Loucy (cell line): ENCODE measurements around the gene PKD1.

Experiments used
- H2AFZ ChIP-seq: fragments of 200-600 bp; sonication (generic); 2 replicates; pipeline ENCODE4 v1.6.0; 2016; ENCODE audit warnings: antibody characterized with exemption, mild to moderate bottlenecking, low read length, moderate library complexity
- H3F3A ChIP-seq: fragments of 200-600 bp; 2 replicates; pipeline ENCODE4 v1.6.0; 2016; ENCODE audit warnings: antibody characterized with exemption, low read depth, mild to moderate bottlenecking
- H3K27me3 ChIP-seq: fragments of 200-600 bp; sonication (generic); 2 replicates; pipeline ENCODE4 v1.6.1; 2014; ENCODE audit warnings: low read length, mild to moderate bottlenecking; ENCODE audit not compliant: insufficient read depth, poor library complexity, severe bottlenecking
- H3K36me3 ChIP-seq: fragments of 200-600 bp; sonication (generic); 2 replicates; pipeline ENCODE4 v1.6.1; 2016; ENCODE audit warnings: low read length; ENCODE audit not compliant: insufficient read depth
- H3K4me1 ChIP-seq: fragments of 200-600 bp; sonication (generic); 2 replicates; pipeline ENCODE4 v1.5.1; 2014; ENCODE audit warnings: low read length, mild to moderate bottlenecking; ENCODE audit not compliant: insufficient read depth, poor library complexity, severe bottlenecking
- H3K4me2 ChIP-seq: fragments of 200-600 bp; sonication (generic); 2 replicates; pipeline ENCODE4 v1.6.0; 2014; ENCODE audit warnings: antibody characterized with exemption, low read length, low read depth, mild to moderate bottlenecking; ENCODE audit not compliant: poor library complexity, severe bottlenecking
- H3K4me3 ChIP-seq: fragments of 200-600 bp; sonication (generic); 2 replicates; pipeline ENCODE4 v1.5.1; 2014; ENCODE audit warnings: low read length, mild to moderate bottlenecking, mixed read lengths; ENCODE audit not compliant: poor library complexity, severe bottlenecking
- H3K79me2 ChIP-seq: fragments of 200-600 bp; sonication (generic); 2 replicates; pipeline ENCODE4 v1.6.1; 2014; ENCODE audit warnings: low read length; ENCODE audit not compliant: insufficient read depth
- H3K9ac ChIP-seq: fragments of 200-600 bp; sonication (generic); 2 replicates; pipeline ENCODE4 v1.6.0; 2014; ENCODE audit warnings: mild to moderate bottlenecking, low read depth, low read length, moderate library complexity; ENCODE audit not compliant: poor library complexity, severe bottlenecking
- H3K9me2 ChIP-seq: fragments of 200-600 bp; sonication (generic); replicated peaks from 2 replicates; pipeline ENCODE4 v1.6.1; 2016; ENCODE audit warnings: low read depth, low read length, mixed read lengths
- H3K9me3 ChIP-seq: fragments of 200-600 bp; sonication (generic); 2 replicates; pipeline ENCODE4 v1.6.1; 2014; ENCODE audit warnings: mild to moderate bottlenecking, antibody characterized with exemption, low read length, low read depth; ENCODE audit not compliant: insufficient read depth
- H4K20me1 ChIP-seq: fragments of 200-600 bp; sonication (generic); 2 replicates; pipeline ENCODE4 v1.6.0; 2014; ENCODE audit warnings: antibody characterized with exemption, low read length, mild to moderate bottlenecking; ENCODE audit not compliant: insufficient read depth, poor library complexity, severe bottlenecking
- CTCF ChIP-seq: fragments of 200-600 bp; sonication (generic); conservative IDR thresholded peaks from 2 replicates; pipeline ENCODE4 v1.5.1; 2014; ENCODE audit warnings: mild to moderate bottlenecking, antibody characterized with exemption, low read length
- EZH2phosphoT487 ChIP-seq: fragments of 200-600 bp; IDR thresholded peaks from 2 replicates; pipeline ENCODE4 v1.6.1; 2018; ENCODE audit warnings: antibody characterized with exemption, mild to moderate bottlenecking, moderate library complexity, borderline replicate concordance

PKD1 gene

DNA sequence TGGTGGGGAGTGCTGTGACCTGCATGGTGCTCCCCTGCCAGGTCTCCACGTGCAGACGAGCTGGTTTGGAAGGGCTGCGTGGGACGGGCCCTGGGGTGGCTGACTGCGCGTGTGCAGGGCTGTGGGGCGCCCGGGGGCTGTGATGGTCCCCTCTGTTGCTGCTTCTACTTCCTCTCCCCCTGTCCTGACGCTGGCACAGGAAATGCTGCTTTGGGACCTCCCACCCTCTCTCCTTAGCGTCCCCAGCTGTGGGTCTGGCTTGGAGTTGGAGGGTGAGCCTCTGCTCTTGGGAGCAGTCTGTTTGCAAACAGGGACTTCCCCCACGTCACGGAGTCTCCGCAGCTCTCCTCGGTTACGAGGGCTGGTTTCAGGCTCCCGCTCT lies 52.7 kb downstream of the PKD1 start:
- no peak overlapping the region for H2AFZ ChIP-seq
- H3K36me3 ChIP-seq, result no peaks in the 10 kb centered on the region
- TF ChIP-seq CTCF (no peak), EZH2phosphoT487 (no peak)
- no peaks in the 10 kb centered on the region for H4K20me1 ChIP-seq
- H3K9me3 ChIP-seq, result no peaks in the 10 kb centered on the region
- H3F3A ChIP-seq, result no peaks in the 10 kb centered on the region
- H3K79me2 ChIP-seq, result no peaks in the 10 kb centered on the region
- H3K4me3 ChIP-seq, result no peak overlapping the region
- H3K9me2 ChIP-seq, result no peaks in the 10 kb centered on the region
- H3K27me3 ChIP-seq, result no peaks in the 10 kb centered on the region
- H3K9ac ChIP-seq, result no peak overlapping the region
- H3K4me2 ChIP-seq, result no peak overlapping the region
- no peaks in the 10 kb centered on the region for H3K4me1 ChIP-seq

DNA sequence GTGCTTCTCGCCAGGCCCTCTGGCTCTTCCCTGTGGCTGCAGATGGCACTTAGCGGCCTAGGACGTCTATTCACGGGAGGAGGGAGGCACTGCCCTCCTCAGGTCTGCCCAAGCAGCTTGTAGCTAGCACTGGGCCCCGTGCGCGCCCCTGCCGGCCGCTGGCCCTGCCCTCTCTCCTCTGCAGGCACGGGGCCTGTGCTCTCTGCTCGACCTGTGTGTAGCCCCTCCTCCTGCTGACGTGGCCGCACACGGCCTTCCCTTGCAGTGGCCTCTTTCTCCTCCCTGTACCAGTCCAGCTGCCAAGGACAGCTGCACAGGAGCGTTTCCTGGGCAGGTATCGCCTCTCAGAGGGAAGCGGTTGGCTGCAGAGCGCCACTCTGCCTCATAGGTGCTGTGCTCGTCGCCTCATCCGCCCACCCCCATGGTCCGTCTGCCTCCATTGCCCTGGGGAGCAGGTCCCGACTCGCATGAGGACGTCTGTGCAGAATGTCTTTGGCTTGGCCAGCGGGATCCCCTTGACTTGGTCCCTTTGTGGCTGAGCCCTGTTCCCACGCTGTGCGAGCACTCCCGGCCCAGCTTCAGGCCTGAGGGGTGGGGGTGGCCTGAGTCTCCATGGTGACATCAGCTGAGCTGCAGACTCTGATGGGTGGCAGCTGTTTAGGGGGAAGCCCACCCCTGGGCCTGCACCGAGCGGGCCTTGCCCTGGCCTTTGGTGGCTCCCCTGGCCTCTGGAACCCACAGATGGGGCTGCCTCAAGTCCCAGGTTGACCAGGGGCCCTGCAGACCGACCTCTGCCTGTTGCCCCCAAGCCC lies 53.3 kb downstream of the PKD1 start:
- TF ChIP-seq EZH2phosphoT487, result no peak
- TF ChIP-seq CTCF, result no peak
- Histone ChIP-seq H3K9me3 (no peaks in the 10 kb centered on the region), H3K9me2 (no peaks in the 10 kb centered on the region), H3K79me2 (no peaks in the 10 kb centered on the region), H3K9ac (no peak overlapping the region), H4K20me1 (no peaks in the 10 kb centered on the region), H3K27me3 (no peaks in the 10 kb centered on the region), H3K4me2 (no peak overlapping the region), H3F3A (no peaks in the 10 kb centered on the region), H3K4me1 (no peaks in the 10 kb centered on the region), H3K36me3 (no peaks in the 10 kb centered on the region), H3K4me3 (no peak overlapping the region), H2AFZ (no peak overlapping the region)

DNA sequence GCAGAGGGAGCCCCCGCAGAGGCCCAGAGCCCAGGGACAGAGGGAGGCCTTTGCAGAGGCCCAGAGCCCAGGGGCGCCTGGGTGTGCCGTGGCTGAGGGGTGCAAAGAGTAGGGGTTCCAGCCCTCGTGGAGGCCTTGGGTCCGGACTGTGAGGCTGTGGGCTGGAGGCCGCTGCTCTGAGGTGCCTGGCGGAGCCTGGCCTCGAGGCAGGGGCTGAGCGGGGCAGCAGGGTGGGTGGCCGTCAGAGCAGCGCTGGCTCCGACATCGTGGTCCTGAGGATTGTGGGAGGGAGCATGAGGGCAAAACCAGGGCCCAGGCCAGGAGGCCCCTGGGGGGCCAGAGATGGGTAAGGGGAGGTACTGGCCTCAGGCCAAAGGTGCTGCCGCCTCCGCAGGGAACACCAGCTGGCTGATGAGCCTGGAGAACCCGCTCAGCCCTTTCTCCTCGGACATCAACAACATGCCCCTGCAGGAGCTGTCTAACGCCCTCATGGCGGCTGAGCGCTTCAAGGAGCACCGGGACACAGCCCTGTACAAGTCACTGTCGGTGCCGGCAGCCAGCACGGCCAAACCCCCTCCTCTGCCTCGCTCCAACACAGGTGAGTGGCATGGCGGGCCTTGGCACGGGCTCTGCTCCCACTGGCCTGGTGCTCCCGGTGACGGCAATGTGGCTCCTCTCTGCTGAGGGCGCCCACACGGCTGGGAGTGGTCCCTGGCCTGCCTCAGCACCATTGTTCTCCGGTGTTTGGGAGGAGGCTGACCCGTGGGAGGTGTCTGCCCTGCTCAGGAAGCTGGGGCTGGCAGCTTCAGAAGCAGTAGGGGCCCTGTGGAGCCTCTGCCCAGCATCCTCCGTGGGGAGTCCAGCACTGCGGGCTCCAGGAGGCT lies 54.3 kb downstream of the PKD1 start:
- H2AFZ ChIP-seq, result no peak overlapping the region
- no peak overlapping the region for H3K9ac ChIP-seq
- no peaks in the 10 kb centered on the region for H3K79me2 ChIP-seq
- no peaks in the 10 kb centered on the region for H3K27me3 ChIP-seq
- H3K4me1 ChIP-seq, result no peaks in the 10 kb centered on the region
- H3K9me3 ChIP-seq, result no peaks in the 10 kb centered on the region
- no peak overlapping the region for H3K4me2 ChIP-seq
- TF ChIP-seq CTCF, result no peak
- H4K20me1 ChIP-seq, result no peaks in the 10 kb centered on the region
- no peak overlapping the region for H3K4me3 ChIP-seq
- no peaks in the 10 kb centered on the region for H3K36me3 ChIP-seq
- H3K9me2 ChIP-seq, result no peaks in the 10 kb centered on the region
- H3F3A ChIP-seq, result no peaks in the 10 kb centered on the region
